ENCODE results near the gene NFATC3. TPM values are rescaled to one million over a fixed set of nuclear protein-coding genes. Genes with fewer than 3 reads are reported as not detected.

Gene NFATC3
- total and polyA plus RNA-seq, 4 donors, result 13.5 to 69.6 (median 35.7) TPM

- no peak for TF ChIP-seq CTCF (IDR thresholded peaks at IDR 0.05; ENCODE audit: control extremely low read depth, extremely low read depth)
- Histone ChIP-seq H3K27ac (ENCODE audit: low read depth in 1 of 2, low read length in 1 of 2) (no peak overlapping the region), H3K9ac (ENCODE audit: insufficient read depth in 1 of 2, low read length in 2 of 2) (no peak overlapping the region), H3K36me3 (ENCODE audit: control insufficient read depth in 4 of 4, insufficient read depth in 4 of 4, low read length in 4 of 4) (peaks cover 0 to 9% (median 4%) of the 10 kb centered on the region in 4 donors), H3K9me3 (ENCODE audit: control insufficient read depth in 4 of 4, insufficient read depth in 3 of 4, low read length in 3 of 4) (no peaks in the 10 kb centered on the region), H3K4me3 (no peak overlapping the region), H3K4me1 (ENCODE audit: control insufficient read depth in 5 of 5, insufficient read depth in 5 of 5, low read length in 5 of 5) (peaks cover 0 to 7% (median 0%) of the 10 kb centered on the region in 5 donors), H3K27me3 (ENCODE audit: control insufficient read depth in 3 of 3, insufficient read depth in 3 of 3, low read length in 2 of 3) (no peaks in the 10 kb centered on the region)
- no peak for DNase-seq
- no peak for ATAC-seq (ENCODE audit: insufficient read depth, low FRiP score)
- WGBS, 2 donors, result 75 to 85% methylated on average over 6 of the region's 6 CpGs
These were observed 134.7 kb downstream of the NFATC3 start for GRCh38 chr16:68219725-68220351.

GRCh38 chr16:68223072-68223471 lies 137.9 kb downstream of the NFATC3 start:
- ATAC-seq (ENCODE audit: insufficient read depth, low FRiP score) (no peak), DNase-seq (no peak)
- Histone ChIP-seq H3K9ac (ENCODE audit: insufficient read depth in 1 of 2, low read length in 2 of 2) (no peak overlapping the region), H3K36me3 (ENCODE audit: control insufficient read depth in 4 of 4, insufficient read depth in 4 of 4, low read length in 4 of 4) (peaks cover 0 to 13% (median 9%) of the 10 kb centered on the region in 4 donors), H3K9me3 (ENCODE audit: control insufficient read depth in 4 of 4, insufficient read depth in 3 of 4, low read length in 3 of 4) (no peaks in the 10 kb centered on the region), H3K4me1 (ENCODE audit: control insufficient read depth in 5 of 5, insufficient read depth in 5 of 5, low read length in 5 of 5) (peaks cover 0 to 7% (median 0%) of the 10 kb centered on the region in 5 donors), H3K4me3 (no peak overlapping the region), H3K27ac (ENCODE audit: low read depth in 1 of 2, low read length in 1 of 2) (no peak overlapping the region), H3K27me3 (ENCODE audit: control insufficient read depth in 3 of 3, insufficient read depth in 3 of 3, low read length in 2 of 3) (no peaks in the 10 kb centered on the region)
- no peak for TF ChIP-seq CTCF (IDR thresholded peaks at IDR 0.05; ENCODE audit: control extremely low read depth, extremely low read depth)
- 90 to 91% methylated on average over 1 of the region's 1 CpG for WGBS, 2 donors

- 76 to 98% methylated on average over 4 of the region's 4 CpGs for WGBS, 2 donors
- Histone ChIP-seq H3K36me3 (ENCODE audit: control insufficient read depth in 4 of 4, insufficient read depth in 4 of 4, low read length in 4 of 4) (peaks cover 0 to 23% (median 7%) of the 10 kb centered on the region in 4 donors), H3K4me1 (ENCODE audit: control insufficient read depth in 5 of 5, insufficient read depth in 5 of 5, low read length in 5 of 5) (no peaks in the 10 kb centered on the region), H3K27me3 (ENCODE audit: control insufficient read depth in 3 of 3, insufficient read depth in 3 of 3, low read length in 2 of 3) (no peaks in the 10 kb centered on the region), H3K27ac (ENCODE audit: low read depth in 1 of 2, low read length in 1 of 2) (peak overlapping the region in 1 of 2 donors; percentile 4), H3K9ac (ENCODE audit: insufficient read depth in 1 of 2, low read length in 2 of 2) (no peak overlapping the region), H3K9me3 (ENCODE audit: control insufficient read depth in 4 of 4, insufficient read depth in 3 of 4, low read length in 3 of 4) (no peaks in the 10 kb centered on the region), H3K4me3 (no peak overlapping the region)
- DNase-seq (no peak), ATAC-seq (ENCODE audit: insufficient read depth, low FRiP score) (no peak)
- TF ChIP-seq CTCF (IDR thresholded peaks at IDR 0.05; ENCODE audit: control extremely low read depth, extremely low read depth), result no peak
These were observed 140.9 kb downstream of the NFATC3 start for GRCh38 chr16:68226116-68226515.
